ENCODE results near the gene RASSF1.

GRCh38 chr3:50340448-50341329 is at the start of gene RASSF1:
- TF ChIP-seq CTCF (IDR thresholded peaks at IDR 0.05; ENCODE audit: insufficient read depth, low read depth, low read length) (no peak), EZH2 (IDR thresholded peaks at IDR 0.05; ENCODE audit: insufficient read depth, low read length) (peak; percentile 35)

Measured in astrocyte (in vitro differentiated cells and primary cell).